Renal cortical epithelial cell (primary cell): Measurements from ENCODE around the gene MAP3K3. TPM values are rescaled to one million over a fixed set of nuclear protein-coding genes. Genes with fewer than 3 reads are reported as not detected.

Source experiments
- DNase-seq: peaks from one replicate; pipeline ENCODE4 v3.0.0-alpha.2; 2011; ENCODE audit warnings: low read depth
- total RNA-seq: library from RNA; depleted of rRNA; stranded (reverse); fragments of >200 nt; gene quantifications from 2 replicates; pipeline ENCODE4 v1.2.3, GENCODE V29; 2014

The MAP3K3 gene
- total RNA-seq, 1 donor from 2014 or later: 23.2 TPM

GRCh38 chr17:63693411-63694113, 71.3 kb downstream of the MAP3K3 start:
- no peak for DNase-seq

DNA sequence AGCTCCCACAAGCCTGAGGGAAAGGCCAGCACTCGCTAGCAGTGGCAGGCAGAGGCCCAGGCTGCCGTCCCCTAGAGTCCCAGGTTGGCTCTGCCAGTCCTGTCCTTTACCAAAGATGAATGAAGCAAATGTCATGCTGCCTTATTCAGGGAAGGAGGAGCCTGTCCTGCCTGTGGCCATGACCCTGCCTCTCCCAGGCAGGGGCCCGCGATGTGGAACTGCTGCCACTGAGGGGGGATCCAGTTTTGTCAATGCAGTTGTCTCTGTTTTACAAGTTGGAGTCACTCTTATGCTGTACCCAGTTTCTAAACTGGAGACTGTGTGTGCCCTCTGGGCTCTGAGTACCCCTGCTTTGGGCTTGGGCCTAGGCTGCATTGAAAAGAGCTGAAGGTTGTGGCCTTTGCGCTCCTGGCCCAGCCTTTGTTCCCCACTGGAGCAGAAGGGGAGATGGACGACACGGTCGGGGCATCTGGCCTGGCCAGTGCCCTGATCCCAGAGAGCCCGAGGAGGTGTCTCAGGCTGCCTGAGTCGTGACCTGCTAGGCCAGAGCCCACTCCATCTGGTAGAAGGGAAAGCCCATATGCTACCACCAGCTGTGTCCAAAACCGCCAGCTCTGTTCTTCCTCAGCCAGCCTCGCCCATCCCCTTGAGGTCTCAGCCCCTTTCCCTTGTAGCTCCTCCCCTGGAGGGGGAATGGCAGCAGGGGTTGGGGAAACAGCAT, 72.2 kb downstream of the MAP3K3 start:
- DNase-seq: no peak

GRCh38 chr17:63694950-63695773, 72.9 kb downstream of the MAP3K3 start:
- DNase-seq: no peak

DNA sequence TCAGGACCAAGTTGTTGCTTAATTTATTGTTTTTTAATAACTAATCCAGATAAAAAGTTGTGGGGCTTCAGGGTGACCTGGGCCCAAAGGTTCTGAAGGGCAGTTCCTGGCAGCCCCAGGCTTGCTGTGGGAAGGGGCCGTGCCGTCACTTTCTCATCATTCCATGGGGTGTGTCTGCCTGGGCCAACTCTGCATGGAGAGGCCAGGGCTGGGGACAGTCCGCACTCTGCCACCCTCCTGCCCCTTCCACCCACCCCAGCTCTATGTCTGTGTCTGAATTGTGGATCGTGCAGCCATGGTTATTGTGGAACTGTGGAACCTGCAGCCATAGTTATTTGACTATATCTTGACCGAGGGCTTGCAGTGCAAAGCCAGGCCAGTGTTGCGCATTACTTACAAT, 73.7 kb downstream of the MAP3K3 start:
- DNase-seq: no peak

DNA sequence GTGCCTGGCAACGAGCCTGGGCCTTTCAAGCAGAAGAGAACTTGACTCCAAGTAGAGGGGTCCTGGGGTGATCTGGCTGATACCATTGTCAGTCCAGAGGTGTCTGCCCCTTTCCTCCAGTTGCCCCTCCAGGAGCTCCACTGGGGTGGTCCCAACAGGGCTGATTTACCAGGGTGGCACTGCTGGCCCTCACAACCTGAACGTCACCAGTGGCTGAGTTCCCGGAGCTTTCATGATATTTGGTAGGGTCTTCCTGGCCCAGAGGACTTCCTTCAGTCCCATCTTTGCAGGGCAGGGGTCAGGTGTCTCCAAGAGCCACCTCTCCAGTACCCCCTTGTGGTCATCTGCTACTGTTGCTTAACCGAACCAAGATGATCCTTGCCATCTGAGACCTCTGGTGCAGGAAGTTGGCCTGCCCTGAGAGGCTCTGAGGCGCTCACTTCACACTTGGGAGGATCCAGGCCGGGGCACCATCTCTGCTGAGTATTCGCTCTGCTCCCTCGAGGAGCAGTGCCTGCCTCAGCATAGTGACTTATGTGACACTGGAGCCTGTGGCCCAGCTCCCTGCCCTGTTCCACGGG, 74.3 kb downstream of the MAP3K3 start:
- peak; percentile 33 for DNase-seq

DNA sequence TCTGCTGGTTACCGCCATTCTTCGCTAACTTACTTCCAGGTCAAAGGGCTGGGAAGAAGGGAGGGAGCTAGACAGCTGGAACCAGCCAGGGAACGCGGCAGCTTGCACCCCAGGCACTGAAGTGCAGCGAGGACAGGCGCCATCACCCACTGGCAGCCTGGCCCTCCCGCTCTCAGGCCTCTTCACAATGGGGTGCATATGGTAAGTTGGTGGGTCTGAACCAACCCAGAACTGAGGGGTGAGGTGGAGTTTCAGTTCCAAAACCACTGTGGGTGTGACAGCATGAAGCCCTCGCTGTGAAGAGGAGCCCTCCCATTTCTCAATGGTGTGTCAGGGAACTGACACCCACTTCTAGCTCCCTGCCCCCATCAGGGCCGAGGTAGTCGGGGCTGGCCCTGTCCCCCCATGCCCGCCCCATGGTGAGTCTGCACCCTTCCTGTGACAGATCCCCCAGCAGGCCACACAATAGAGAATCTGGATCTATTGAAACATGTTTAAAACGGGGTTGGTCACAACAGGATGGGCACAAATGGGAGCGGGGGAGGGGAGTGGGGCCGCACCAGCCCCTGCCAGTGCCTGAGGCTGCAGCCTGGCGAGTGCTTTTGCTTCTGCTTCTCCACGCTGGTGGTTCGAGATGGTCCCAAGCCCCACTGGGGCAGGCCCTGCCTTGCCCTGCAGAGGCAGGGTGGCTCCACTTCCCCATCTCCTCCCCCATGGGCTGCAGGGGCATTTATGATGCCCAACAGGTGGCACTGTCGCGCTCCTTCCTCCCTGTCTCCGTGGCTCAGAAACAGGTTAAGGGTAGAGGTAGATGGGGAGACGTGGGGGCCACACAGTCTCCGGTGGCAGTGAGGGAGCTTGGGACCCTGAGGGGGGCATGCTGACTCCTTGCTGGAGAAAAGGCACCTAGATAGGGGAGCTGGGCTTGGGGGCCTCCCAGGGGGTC, 75.4 kb downstream of the MAP3K3 start:
- DNase-seq: peak; percentile 24

DNA sequence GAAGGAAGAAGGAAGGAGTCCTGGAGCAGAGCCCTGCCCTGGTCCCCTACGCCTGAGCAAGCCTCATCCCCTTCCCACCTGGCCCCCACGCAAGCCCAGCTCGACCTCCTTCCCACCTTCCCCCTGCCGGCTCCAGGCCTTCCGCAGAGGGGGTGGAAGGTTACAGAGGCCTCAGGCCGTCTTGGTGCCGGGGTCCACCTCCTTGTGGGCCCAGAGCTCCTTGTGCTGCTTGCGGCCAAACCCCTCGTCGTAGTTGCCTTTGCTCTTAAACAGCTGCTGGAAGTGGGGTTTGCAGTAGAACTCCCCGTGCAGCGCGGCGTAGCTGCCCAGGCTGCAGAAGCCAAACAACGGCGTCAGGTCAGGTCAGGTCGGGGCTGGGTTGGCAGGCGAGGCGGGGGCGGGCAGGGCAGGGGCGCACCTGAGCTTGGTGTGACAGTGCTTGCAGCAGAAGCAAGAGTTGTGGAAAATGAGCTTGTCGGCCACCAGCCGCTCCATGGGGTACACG, 76.2 kb downstream of the MAP3K3 start:
- DNase-seq: no peak

- peak; percentile 3 for DNase-seq
Observed at GRCh38 chr17:63698886-63699637, 76.8 kb downstream of the MAP3K3 start.

- no peak for DNase-seq
Observed at GRCh38 chr17:63699638-63700527, 77.7 kb downstream of the MAP3K3 start, which contains the start of gene LIMD2. Gene LIMD2, minus strand, starts transcription at chr17:63700125. Its CDS starts 827 bp downstream, at chr17:63699298.

GRCh38 chr17:63700528-63701455, 78.6 kb downstream of the MAP3K3 start:
- DNase-seq: no peak

- no peak for DNase-seq
Observed at GRCh38 chr17:63701456-63701820, 79.2 kb downstream of the MAP3K3 start.

GRCh38 chr17:63701868-63702720, 79.9 kb downstream of the MAP3K3 start:
- DNase-seq: no peak

DNA sequence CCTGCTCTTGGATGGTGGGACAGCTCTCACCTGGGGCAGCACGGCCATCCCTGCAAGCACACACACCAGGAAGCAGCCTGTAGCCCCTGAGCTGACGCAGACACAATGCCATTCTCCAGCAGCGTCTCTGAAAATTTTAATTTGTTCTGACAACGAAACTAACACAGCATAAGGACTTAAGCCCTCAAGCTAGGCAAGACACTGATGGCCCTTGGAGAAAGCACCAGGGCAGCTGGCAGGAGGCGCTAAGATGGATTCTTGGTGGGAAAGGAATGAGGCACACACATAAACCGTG, 80.5 kb downstream of the MAP3K3 start:
- DNase-seq: no peak

DNA sequence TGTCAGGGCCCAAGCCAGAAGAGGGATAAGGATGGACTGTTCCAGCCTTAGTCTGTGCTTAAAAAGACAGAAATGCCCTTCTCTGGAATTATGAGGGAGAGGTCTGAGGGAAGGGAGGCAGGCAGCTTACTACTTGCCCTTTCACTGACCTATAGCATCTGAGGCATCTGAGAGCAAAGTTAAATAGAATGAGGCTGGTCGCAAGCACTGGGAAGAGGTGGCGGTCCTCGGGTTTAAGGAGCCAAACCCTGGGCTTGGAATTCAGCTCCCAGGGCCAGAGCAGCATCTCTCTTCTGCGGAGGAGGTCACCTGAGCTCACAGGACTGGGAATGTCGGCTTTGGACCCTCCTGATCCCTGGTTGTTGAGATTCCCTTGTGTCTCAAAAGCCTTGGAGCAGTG, 80.8 kb downstream of the MAP3K3 start:
- no peak for DNase-seq

DNA sequence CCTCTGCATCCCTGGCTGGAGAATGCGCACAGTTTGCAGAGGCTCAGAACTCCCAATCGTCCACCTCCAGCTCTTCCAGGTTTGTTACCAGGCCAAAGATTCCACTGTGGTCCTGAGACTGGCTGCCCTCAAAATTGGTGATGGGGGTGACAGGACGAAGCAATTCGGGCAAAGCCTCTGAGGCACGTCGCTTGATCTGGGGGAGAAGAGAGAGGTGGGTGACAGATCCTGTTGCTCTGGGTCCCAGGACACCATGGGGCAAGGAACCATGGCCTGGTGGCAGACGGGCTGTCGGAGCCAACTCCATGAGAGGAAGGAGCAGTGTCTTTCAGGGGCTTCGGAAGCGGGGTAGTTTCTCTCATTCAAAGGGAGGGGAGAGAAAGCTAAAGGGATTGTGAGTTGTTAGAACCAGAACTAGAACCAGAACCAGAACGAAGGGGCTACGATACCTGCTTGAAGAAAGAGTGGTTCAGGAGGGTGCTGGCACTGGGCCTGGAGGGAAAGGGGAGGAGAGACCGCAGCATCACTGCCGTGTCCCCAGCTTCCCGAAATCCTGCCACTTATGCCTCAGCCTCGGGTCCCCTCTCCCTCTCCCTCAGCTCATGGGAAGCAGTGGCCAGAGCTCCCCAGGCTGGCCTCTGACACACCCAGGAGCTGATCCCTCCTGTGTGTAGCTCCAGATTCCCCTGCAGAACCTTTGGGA, 81.5 kb downstream of the MAP3K3 start:
- no peak for DNase-seq

DNA sequence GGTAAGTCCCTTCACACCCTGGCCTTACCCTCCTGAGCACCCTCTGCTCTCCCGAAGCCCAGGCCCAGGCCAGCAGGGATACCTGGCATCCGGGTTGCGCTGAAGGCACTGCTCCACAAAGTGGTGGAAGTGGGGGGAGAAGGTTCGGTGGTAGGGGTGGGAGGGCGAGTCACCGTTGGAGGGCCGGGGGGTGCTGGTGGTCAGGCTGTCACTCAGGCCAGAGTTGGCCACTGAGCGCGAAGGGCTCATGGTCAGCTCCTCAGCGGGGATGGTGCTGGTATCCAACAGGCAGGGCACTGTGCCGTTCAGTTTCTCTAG, 82.0 kb downstream of the MAP3K3 start:
- no peak for DNase-seq

DNA sequence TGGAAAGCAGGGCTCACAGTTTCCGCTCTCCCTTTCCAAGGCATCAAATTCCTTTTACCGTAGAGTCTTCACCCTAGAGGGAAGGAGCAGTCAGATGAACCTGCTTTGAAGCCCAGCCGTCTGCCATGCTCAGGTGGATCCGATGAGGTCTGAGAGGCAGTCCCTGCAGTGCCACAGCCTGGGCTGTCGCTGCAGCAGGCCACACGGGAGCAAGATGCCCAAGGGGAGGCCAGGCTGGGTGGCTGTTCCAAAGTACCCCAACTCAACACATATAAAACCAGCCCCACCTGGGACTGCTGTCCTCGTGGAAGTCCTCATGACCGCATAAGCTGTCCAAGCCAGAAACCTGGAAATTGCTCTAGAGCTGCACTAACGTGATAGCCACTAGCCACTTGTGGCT, 82.6 kb downstream of the MAP3K3 start:
- DNase-seq: no peak
